Endothelial cell of umbilical vein (primary cell): ENCODE measurements around the gene ATP9B. TPM values are rescaled to one million over a fixed set of nuclear protein-coding genes. Genes with fewer than 3 reads are reported as not detected.

Source experiments
- BruUV-seq: library from RNA; stranded (reverse); fragments of 400-500 nt; replicated peaks from 2 replicates; lab custom pipeline; 2021; lab: Mats Ljungman, UMichigan
- CTCF ChIA-PET: fragments of 300-600, 350-600 bp; sonication (Branson Sonifier 250); formaldehyde crosslinking; loops from one replicate; lab custom pipeline; 2021; ENCODE audit warnings: antibody characterized with exemption, inconsistent platforms; lab: Charles Lee
- POLR2A ChIA-PET: fragments of 300-600, 350-600 bp; sonication (Branson Sonifier 250); formaldehyde crosslinking; loops from one replicate; lab custom pipeline; 2021; ENCODE audit warnings: antibody characterized with exemption, inconsistent platforms; lab: Charles Lee
- DNase-seq: peaks from one replicate; pipeline ENCODE4 v3.0.0-alpha.2; 2011; ENCODE audit warnings: low read depth, low spot score
- FAIRE-seq: peaks from 2 replicates; lab custom pipeline; 2011; peaks lifted over from hg19 to GRCh38; lab: Jason Lieb, UNC
- H2AFZ ChIP-seq: 2 replicates; pipeline ENCODE4 v1.6.0; 2012; ENCODE audit warnings: low read depth, low read length, control low read depth, inconsistent platforms
- H3K27ac ChIP-seq: 2 replicates; pipeline ENCODE4 v1.5.1; 2011; ENCODE audit warnings: low read depth, mild to moderate bottlenecking, control low read depth, low read length, moderate library complexity; ENCODE audit not compliant: insufficient read depth
- H3K27me3 ChIP-seq, 2 experiments: 2 replicates each; pipeline versions ENCODE4 v1.6.0 to v1.6.1; 2011; ENCODE audit warnings: low read length in 2 of 2, mixed read lengths in 1 of 2; ENCODE audit not compliant: control insufficient read depth in 2 of 2, insufficient read depth in 2 of 2
- H3K36me3 ChIP-seq, 2 experiments: 2 replicates in 1 of 2; 3 replicates in 1 of 2; pipeline ENCODE4 v1.5.1; 2011; ENCODE audit warnings: low read length in 2 of 2, mild to moderate bottlenecking in 1 of 2, moderate library complexity in 1 of 2; ENCODE audit not compliant: control insufficient read depth in 2 of 2, insufficient read depth in 2 of 2; ENCODE audit errors: extremely low read depth in 1 of 2
- H3K4me1 ChIP-seq: 3 replicates; pipeline ENCODE4 v1.5.1; 2011; ENCODE audit warnings: mild to moderate bottlenecking, low read length; ENCODE audit not compliant: control insufficient read depth, insufficient read depth; ENCODE audit errors: extremely low read depth
- H3K4me2 ChIP-seq: 2 replicates; pipeline ENCODE4 v1.6.1; 2011; ENCODE audit warnings: low read length, control low read depth, mixed read lengths; ENCODE audit not compliant: insufficient read depth
- H3K4me3 ChIP-seq, 3 experiments: fragments of 200-600 bp in 1 of 3; sonication (generic), shearing (Covaris generic) in 1 of 3; replicated peaks in 1 of 3; 2 replicates each; pipeline ENCODE4 v1.5.1; 2011 to 2016; ENCODE audit warnings: control low read depth in 3 of 3, low read length in 3 of 3, mild to moderate bottlenecking in 2 of 3, inconsistent platforms in 1 of 3, low read depth in 1 of 3, moderate library complexity in 1 of 3; ENCODE audit not compliant: insufficient read depth in 1 of 3
- H3K79me2 ChIP-seq: 2 replicates; pipeline ENCODE4 v1.6.0; 2012; ENCODE audit warnings: low read length, inconsistent platforms; ENCODE audit not compliant: control insufficient read depth, insufficient read depth
- H3K9ac ChIP-seq: replicated peaks from 2 replicates; pipeline ENCODE3; 2011; ENCODE audit warnings: low read length, control low read depth; ENCODE audit not compliant: insufficient read depth; ENCODE audit errors: extremely low read depth
- H3K9me1 ChIP-seq: replicated peaks from 3 replicates; pipeline ENCODE4 v1.6.0; 2011; ENCODE audit warnings: mild to moderate bottlenecking, low read length; ENCODE audit not compliant: control insufficient read depth, insufficient read depth; ENCODE audit errors: extremely low read depth
- H3K9me3 ChIP-seq: replicated peaks from 2 replicates; pipeline ENCODE4 v1.5.1; 2012; ENCODE audit warnings: low read length, inconsistent platforms; ENCODE audit not compliant: control insufficient read depth, insufficient read depth
- H4K20me1 ChIP-seq: replicated peaks from 2 replicates; pipeline ENCODE3; 2011; ENCODE audit warnings: mild to moderate bottlenecking, low read length; ENCODE audit not compliant: control insufficient read depth, insufficient read depth; ENCODE audit errors: extremely low read depth
- EZH2 ChIP-seq: IDR thresholded peaks from 2 replicates; pipeline ENCODE4 v1.6.1; 2012; ENCODE audit warnings: borderline replicate concordance, low read depth, mild to moderate bottlenecking, moderate library complexity, low read length, inconsistent platforms; ENCODE audit not compliant: severe bottlenecking
- FOS ChIP-seq: IDR thresholded peaks from 2 replicates; pipeline ENCODE4 v1.6.1; 2011; ENCODE audit warnings: mild to moderate bottlenecking, low read length, moderate library complexity, borderline replicate concordance; ENCODE audit not compliant: insufficient read depth
- JUN ChIP-seq: IDR thresholded peaks from 2 replicates; pipeline ENCODE4 v1.6.1; 2011; ENCODE audit warnings: borderline replicate concordance, low read depth; ENCODE audit not compliant: insufficient read length, insufficient read depth
- MYC ChIP-seq: IDR thresholded peaks from one replicate; pipeline ENCODE4 v1.6.1; 2011; ENCODE audit warnings: mild to moderate bottlenecking, low read depth, low read length
- POLR2AphosphoS5 ChIP-seq: IDR thresholded peaks from 2 replicates; pipeline ENCODE4 v1.6.1; 2012; ENCODE audit warnings: low read depth, mild to moderate bottlenecking, control low read depth, low read length, moderate library complexity; ENCODE audit not compliant: insufficient read depth
- dilution Hi-C: fragments of 300-500 bp; cut with MboI; formaldehyde crosslinking; loops from one replicate; pipeline ENCODE4 v1.15.0; 2019; ENCODE audit warnings: low sequenced_read_pairs; ENCODE audit not compliant: extremely low pct_ligation_motif_present
- intact Hi-C: fragments of 100-400 bp; cut with micrococcal nuclease; formaldehyde crosslinking; loops from one replicate; pipeline ENCODE4 v1.10.0; 2022
- polyA plus RNA-seq, 4 experiments: library from polyadenylated mRNA; depleted of rRNA in 3 of 4; stranded (reverse) in 3 of 4; unstranded in 1 of 4; fragments of >200 nt; gene quantifications; 2 replicates each; pipeline versions ENCODE4 v1.2.1 to v1.2.3, GENCODE V29; 2011 to 2012; ENCODE audit warnings: missing spikeins in 1 of 4
- total RNA-seq: library from RNA; stranded (reverse); gene quantifications from 2 replicates; pipeline ENCODE4 v1.2.3, GENCODE V29; 2021
- TF ChIP-seq, protein P1 (sequence below): IDR thresholded peaks from 2 replicates; pipeline ENCODE4 v1.6.1; 2011; ENCODE audit not compliant: insufficient read depth, insufficient read length
- TF ChIP-seq, protein P2 (sequence below), 2 donors: IDR thresholded peaks; 1 replicate in 1 of 2; 2 replicates in 1 of 2; pipeline ENCODE4 v1.5.1; 2011; ENCODE audit warnings: low read length in 2 of 2, mild to moderate bottlenecking in 2 of 2, moderate library complexity in 2 of 2, control low read depth in 1 of 2, inconsistent platforms in 1 of 2, low read depth in 1 of 2; ENCODE audit not compliant: insufficient read depth in 1 of 2; ENCODE audit errors: extremely low read depth in 1 of 2

Gene ATP9B
- total and polyA plus RNA-seq, 2 donors (not counting 3 experiments of a cell fraction or from before 2014, with no cell fraction given), result 14.6 to 18.2 TPM

DNA sequence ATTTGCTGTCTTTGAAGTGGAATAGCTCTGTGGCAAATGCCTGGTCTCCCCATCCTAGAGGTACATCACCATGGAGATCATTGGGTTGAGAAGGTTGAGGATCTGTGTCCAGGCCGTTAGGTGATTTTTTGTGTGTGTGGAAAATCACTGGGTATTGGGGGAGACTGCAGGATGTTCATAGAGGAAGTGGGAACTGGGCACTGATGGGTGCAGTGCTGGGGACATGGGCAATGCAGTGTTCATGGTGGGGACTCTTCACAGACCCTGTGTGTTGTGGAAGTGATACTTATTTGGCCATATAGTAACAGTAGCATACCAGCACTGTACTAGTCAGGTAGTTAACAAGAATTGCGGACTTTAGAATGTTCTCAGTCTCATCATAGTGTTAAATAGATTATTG, 34.9 kb downstream of the ATP9B start:
- DNase-seq (no peak), FAIRE-seq (no peak)
- no peak overlapping the region for H3K9ac ChIP-seq
- dilution Hi-C loops (no loop called here), intact Hi-C loops (no loop called here)
- ChIA-PET POLR2A (no interaction called here), CTCF (no interaction called here)
- no peak overlapping the region for H3K27ac ChIP-seq
- H3K36me3 ChIP-seq, result no peaks in the 10 kb centered on the region
- no peaks in the 10 kb centered on the region for H3K9me1 ChIP-seq
- H3K79me2 ChIP-seq, result peaks cover 7% of the 10 kb centered on the region
- no TSS peak for BruUV-seq
- H3K4me2 ChIP-seq, result no peak overlapping the region
- H4K20me1 ChIP-seq, result no peaks in the 10 kb centered on the region
- H3K4me3 ChIP-seq, result no peak overlapping the region
- no peaks in the 10 kb centered on the region for H3K27me3 ChIP-seq
- TF ChIP-seq JUN (no peak), MYC (no peak), EZH2 (no peak), POLR2AphosphoS5 (no peak), FOS (no peak)
- TF ChIP-seq, protein P1, sequence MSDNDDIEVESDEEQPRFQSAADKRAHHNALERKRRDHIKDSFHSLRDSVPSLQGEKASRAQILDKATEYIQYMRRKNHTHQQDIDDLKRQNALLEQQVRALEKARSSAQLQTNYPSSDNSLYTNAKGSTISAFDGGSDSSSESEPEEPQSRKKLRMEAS, result no peak
- TF ChIP-seq, protein P2, sequence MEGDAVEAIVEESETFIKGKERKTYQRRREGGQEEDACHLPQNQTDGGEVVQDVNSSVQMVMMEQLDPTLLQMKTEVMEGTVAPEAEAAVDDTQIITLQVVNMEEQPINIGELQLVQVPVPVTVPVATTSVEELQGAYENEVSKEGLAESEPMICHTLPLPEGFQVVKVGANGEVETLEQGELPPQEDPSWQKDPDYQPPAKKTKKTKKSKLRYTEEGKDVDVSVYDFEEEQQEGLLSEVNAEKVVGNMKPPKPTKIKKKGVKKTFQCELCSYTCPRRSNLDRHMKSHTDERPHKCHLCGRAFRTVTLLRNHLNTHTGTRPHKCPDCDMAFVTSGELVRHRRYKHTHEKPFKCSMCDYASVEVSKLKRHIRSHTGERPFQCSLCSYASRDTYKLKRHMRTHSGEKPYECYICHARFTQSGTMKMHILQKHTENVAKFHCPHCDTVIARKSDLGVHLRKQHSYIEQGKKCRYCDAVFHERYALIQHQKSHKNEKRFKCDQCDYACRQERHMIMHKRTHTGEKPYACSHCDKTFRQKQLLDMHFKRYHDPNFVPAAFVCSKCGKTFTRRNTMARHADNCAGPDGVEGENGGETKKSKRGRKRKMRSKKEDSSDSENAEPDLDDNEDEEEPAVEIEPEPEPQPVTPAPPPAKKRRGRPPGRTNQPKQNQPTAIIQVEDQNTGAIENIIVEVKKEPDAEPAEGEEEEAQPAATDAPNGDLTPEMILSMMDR (IDR thresholded peaks at IDR 0.05; ENCODE audit: extremely low read depth in 1 of 2, insufficient read depth in 1 of 2, low read depth in 1 of 2, low read length in 2 of 2), result no peak
- H3K9me3 ChIP-seq, result no peaks in the 10 kb centered on the region
- H2AFZ ChIP-seq, result no peak overlapping the region
- H3K4me1 ChIP-seq, result no peaks in the 10 kb centered on the region
